NCI-H748 treated with DMSO at 0.1 percent for 48 hours (cell line): ENCODE results near the gene HPGD.
A peak's percentile ranks its signal among the peaks of the same experiment; 100 is the strongest.
"Not testable (repeated sequence)": the region's sequence is repeated elsewhere in the genome, so short reads cannot be mapped to it uniquely, and the experiment has no call there.

Source experiments
- DNase-seq: peaks from one replicate; lab custom pipeline; 2025; lab: John Stamatoyannopoulos, UW

HPGD gene

DNA sequence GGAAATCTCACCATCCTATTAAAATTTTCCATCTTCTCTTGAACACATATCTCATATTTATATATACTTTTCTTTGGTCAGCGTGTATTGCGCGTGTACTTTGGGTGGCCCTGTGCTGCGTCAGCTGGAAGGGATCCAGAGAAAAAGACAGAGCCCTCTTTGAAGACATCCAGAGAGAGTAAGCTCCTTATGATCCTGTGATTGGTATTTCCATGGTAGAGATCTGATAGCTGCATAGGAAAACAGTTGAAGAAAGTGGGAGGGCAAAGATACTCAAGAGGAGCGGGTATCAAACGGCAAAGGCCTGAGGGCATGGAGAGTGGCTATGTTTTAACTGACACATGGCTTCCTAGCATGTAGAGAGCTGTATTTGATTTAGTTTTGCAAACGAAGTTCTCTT lies 4.4 kb upstream of the HPGD start:
- no peak for DNase-seq

DNA sequence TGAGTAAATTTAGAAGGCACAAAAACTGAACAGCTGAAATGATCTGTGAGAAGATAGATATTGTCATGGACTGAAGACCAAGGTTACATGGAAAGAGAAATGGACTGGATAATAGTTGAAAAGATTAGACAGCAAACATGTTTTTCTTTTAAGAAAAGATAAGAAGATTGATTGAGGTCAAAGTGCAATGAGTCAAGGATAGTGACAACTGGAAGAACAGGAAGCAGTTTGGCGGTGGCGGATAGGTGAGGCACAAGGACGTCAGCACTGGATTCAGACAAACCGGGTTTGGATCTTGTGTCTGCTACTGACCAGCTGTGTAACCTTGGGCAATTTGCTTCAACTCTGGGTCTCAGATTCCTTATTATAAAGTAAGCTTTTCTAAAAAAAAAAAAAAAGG lies 2.0 kb upstream of the HPGD start:
- DNase-seq = no peak

DNA sequence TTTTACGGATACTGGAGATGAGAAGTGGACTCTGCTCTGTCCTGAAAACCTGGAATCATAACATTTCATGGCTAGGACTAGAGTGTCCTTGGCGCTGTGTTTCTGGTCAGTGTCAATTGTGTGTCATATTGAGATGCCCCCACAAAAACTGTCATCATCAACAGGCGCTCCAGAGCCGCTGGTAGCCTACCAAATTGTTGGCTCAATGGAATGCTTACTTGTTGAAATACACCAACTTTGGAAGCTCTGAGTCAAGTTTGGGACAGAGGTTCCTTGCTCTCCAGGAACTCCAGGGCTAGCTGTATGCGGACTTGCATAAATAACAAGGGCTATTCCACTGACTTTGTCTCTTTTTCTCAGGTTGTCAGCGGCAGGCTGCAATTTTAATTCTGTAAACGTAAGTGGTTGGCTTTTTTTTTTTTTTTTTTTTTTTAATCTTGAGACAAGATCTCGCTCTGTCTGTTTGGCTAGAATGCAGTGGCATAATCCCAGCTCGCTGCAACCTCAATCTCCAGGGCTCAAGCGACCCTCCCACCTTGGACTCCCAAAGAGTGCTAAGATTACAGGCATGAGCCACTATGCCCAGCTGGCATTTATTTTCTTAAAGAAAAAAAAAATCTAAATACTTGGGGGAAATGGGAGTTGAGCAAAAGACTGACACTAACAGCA lies 871 bp upstream of the HPGD start:
- DNase-seq = no peak

DNA sequence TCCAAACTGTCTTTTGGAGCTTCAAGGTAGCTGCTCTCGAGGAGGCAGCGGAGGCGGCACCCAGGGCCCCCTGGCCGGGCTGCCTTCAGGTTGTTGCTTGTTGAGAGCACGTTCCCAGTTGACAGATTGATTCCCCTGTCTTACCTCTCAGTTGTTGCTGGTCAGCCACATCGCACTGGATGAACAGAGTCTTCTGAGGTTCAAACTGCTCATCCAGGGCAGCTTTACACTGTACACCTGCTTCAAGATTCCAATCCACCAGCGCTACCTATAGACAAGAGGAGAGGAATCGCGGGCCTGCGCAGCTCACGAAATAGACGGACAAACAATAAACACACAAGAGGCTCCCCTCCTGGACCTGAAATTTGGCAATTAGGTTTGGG lies 497 bp downstream of the HPGD start:
- peak; percentile 35 for DNase-seq

DNA sequence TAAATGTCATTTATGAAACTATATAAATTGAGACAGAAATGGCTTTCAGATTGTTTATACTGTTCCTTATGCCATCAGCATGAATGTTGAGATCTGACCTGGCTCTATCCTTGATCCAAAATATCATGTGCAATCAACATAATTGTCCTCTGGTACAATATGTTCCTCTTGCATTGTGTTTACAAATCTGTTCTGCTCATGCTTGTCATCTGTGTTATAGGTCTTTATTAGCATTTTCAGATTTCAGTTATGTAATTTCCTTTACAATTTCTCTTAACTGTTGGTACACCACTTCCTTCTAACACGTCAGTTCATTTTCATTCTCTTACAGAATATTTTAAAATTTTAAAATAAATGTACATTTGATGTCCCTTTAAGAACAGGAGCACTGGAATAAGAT lies 1.6 kb downstream of the HPGD start:
- DNase-seq = no peak

DNA sequence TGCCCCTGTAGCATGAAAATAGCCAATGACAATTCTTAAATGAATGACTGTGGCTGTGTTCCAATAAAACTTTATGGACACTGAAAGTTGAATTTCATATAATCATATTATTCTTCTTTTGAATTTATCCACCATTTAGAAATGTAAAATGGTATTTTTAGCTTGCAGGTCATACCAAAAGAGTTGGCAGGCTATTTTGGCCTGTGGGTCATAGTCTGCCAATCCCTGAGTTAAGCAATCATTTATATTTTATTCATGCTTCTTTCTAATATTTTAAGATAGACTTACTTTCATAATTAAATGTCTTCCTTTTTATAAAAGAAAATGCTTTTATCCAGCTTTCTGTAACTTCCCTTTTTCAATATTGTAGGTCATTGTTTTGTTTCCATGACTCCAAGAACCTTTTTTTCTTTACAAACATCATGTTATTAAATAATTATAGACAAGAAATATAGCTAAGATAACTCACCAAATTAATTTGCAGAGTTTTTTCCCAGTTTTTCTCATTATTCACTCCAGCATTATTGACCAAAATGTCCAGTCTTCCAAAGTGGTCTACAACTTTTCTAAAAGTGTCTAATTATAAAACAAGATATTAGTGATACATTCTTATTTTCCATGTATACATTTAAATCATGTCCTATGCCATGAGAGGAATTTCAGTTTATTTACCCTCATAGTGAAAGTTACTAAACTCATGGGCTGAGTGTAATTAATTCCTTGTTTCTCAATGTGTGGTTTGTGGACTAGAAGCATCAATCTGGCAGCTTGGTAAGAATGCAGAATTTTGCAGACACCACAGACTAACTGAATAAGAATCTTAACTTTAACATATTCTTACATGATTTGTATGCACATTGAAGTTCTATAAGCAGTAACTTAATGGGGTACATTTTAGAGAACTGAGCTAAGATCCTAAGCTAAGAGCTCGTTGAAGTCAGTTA lies 4.5 kb downstream of the HPGD start:
- DNase-seq = no peak

DNA sequence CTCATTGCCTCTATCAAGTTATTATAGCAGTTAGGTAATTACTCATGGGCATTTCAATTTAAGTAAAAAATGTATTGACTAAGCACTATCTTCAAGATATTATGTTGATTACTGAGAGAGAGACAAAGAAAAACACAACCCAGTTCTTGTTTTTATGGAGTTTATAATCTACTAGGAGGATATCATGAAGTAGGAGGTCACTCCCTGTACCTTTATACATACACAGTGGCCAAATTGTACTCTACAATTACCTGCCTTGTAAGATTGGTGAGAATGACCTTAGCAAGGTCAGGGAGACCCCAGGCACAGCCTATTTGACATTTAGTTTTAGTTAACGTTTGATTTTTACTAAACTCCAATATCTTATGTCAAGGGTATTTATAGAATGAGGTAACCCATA lies 5.5 kb downstream of the HPGD start:
- no peak for DNase-seq

DNA sequence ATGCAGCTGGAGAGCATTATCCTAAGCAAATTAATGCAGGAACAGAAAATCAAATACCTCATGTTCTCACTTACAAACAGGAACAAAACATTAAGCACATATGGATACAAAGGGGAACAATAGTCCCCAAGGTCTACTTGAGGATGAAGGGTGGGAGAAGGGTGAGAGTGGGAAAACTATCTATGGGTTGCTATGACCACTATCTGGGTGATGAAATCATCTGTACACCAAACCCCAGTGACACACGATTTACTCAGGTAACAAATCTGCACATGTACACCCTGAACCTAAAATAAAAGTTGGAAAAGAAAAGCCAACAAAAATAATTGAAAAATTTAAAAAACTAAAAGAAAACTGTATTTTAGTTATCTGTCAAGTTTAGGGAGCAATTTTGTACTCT lies 5.9 kb downstream of the HPGD start:
- DNase-seq = no peak

DNA sequence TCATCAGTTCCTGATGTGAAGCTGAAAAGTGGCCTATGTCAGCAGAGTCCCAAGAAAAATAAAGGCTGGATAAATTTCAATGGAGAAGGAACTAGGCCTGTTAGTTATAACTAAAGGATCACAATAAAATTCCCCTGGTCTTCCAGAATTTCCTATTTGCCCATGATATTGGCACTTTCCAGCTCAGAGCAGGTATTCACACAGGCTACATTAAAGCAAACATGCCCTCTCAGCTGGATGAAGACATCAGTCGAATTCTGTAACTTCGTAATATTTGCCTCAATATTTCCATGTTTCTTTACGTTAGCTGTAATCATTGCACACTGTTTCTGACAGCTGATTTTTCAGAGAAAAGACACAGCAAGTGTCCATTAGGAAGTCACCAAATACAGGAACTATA lies 9.5 kb downstream of the HPGD start:
- DNase-seq = no peak

DNA sequence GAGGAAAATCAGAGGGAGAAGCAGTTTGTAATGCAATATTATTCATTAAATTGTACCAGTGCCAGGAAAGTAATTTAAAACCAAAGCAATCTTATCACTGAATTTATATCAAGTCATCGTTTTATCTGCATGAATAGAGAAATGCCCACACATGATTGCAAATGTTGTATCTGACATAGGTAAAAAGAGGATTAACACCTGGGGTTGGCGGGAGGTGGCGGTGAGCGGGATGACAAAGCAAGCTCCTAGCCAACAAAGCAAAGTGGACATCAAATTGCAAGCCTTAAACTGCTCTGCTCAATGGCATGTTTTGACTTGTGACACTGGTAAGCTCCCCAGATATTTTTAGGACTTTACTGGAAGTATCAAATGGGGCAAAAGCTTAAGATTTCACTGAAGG lies 16.4 kb downstream of the HPGD start:
- no peak for DNase-seq

DNA sequence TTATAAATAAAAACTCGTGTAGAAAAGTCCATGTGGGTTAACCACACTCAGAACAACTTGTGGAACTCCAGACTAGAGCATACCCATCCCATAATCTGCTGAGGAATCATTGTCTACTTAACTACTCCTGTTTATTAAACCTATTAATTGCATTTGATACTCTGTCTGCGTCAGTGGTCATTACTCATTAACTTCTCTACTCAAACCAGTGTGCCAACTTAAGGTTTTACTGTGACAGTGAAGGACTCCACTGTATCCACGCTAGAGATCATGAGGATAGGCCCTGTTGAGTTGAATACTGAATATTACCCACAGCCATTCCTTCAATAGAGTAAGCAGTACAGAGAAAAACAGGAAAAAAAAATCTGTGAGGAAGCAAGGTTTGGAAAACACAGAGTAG lies 17.3 kb downstream of the HPGD start:
- DNase-seq = no peak

DNA sequence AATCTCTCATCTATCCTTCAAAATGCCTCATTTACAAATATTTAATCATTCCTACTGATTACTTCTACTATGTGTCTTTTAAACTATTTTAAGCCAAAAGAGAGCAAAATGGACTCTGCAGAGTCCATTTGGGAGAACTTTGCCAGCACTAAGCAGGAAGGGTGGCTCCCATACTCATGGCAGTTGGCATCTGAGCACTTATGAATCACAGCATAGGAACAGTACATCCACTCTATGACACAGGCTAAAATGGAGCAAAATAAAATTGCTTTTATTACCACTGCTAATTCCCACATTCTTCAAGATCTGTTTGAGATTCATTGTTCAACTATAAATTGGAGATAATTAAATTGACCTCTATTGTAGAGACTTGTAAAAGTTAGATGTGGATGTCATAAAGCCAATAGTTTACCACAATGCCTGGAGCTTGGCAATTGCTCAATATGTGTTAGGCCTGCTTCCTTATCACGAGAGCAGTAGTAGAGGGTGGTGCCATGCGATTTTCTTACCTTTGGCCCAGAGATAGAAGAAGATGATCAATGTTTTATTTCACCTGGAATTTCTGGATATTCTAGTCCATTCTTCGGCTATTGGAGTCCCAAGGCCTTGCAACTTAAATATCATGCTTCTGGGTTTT lies 19.1 kb downstream of the HPGD start:
- DNase-seq = no peak

DNA sequence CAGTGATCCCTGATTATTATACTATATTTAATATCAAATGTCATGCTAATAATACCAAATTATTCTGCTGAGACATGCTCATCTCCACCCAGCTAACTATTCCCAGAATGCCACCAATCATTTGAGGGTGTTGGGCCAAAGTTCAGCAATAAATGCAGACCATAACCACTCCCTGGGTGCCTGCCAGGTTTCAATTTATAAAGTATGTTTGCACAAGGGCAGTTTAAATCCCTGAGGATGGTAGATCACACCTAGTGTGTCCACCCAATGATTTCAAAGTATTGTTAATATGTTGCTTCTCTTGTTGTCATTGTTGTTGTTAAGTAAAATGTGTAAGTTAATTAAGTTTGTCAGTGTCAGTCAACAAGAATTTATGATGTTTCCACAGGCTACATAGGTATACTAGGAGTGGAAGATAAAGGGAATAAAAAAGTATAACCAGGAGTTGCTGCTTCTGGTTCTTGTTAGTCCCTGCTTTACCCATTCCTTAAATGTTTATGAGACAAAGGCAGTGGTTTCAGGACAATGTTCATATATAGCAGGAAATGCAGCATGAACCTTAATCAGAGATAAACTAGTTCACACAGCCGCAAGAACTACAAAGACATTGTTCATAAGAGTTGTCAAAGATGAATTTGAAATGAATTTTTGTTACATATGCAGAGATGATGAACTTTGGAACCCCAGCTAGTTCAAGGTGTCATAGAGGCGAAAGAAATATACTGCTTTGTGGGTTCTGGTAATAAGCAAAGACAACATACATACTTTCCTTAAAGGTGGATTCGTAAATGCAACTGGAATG lies 25.5 kb downstream of the HPGD start:
- peak; percentile 79 for DNase-seq

DNA sequence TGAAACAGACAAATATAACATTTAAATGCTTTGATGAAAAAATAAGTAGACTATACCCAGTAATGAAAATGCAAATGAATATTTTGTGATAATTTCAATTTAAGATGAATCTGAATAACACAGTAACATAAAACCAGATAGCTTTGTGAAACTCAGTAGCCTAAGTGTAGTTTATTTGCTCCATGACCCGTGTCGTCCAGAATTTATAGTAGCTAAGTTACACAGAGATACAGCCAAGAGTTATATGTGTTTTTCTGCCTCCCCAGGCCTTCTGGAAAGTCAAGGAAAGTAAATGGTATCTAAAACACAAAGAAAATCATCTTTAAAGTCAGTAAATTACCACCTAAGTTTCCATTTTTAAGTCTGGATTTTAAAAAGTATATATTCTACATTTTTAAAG lies 26.7 kb downstream of the HPGD start:
- DNase-seq = no peak

DNA sequence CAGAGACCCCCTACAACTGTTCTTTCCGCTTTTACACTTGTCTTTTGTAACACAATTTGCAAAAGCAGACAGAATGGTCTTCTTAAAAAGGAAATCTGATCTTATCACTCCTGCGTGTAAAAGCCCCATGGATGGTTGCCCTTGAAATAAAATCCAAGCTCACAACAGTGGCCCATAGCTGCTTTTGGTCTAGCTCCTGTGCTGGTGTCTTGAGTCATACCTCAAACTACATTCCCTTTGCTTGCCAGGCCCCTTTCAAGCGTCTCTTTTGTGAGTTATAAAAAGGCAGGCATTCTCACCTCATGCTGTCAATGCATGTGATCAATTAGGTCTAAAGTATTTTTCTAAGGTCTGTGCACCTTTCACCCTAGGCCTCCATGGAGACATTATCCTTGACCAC lies 27.6 kb downstream of the HPGD start:
- DNase-seq = no peak

DNA sequence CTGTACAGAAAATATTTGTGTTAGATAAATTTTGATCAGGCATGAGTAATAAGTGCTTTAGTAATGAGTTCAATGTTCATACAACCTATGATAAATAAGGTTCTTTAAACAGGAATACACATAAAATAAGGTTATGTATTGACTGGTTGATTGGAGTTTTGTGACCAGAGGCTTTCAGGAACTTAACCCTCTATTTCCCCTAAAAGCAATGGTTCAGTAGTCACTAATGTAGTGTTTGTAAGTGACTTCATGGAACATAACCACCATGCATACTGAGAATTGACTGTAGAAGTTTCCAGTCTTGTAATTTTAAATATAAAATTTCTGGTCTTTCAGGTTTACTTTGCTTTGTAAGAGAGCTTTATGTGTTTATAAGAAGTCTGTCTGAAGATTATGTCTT lies 28.1 kb downstream of the HPGD start:
- no peak for DNase-seq

DNA sequence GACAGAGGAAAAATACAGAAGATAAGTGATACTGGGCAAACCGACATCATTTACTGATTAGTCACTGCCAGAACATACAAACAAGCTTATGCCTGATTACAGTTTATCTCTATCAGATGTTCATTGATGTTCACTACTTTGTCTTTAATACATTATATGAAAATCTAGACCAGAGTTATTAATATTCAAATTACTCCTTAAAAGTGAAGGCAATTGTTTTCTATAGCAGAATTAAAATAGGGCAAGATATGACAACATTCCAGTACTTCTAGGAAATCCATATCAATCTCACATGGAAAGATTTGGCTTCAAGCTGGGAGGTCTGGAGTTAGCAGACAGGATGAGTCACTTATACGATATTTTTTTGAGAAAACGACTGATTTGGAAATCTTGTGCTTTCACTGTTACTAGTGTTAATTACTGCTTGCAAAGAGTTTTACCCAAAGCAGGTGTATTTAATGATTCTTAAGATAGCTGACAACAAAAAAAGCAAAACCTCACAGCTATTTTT lies 31.8 kb downstream of the HPGD start:
- DNase-seq = no peak

DNA sequence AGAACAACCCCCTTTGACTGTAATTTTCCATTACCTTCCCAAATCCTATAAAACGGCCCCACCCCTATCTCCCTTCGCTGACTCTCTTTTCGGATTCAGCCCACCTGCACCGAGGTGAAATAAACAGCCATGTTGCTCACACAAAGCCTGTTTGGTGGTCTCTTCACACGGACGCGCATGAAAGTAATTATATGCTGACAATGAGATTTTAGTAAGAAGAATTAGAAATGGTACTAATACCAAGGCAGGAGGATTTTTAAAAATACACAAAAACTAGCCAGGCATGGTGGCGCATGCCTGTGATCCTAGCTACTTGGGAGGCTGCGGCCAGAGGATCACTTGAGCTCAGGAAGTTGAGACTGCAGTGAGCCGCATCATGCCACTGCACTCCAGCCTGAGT lies 33.9 kb downstream of the HPGD start:
- not testable (repeated sequence) for DNase-seq

DNA sequence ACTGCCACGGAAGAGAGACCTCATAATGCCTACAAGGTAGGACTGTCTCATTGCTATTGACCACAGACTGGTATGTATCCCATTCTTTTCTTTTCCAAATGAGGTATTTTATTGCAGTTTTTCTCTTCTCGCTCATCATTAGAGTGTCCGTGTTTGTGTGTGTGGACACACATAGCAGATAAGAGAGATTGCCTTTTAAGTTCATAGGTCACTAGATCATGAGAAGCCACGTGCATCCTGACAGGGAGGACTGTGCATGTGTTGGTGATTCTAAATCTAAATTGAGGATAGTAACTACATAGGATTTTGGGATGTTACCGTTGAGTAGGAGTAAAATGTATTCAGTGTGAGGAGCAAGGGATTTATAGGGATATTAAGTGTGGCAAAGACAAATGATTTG lies 37.3 kb downstream of the HPGD start:
- DNase-seq = no peak

DNA sequence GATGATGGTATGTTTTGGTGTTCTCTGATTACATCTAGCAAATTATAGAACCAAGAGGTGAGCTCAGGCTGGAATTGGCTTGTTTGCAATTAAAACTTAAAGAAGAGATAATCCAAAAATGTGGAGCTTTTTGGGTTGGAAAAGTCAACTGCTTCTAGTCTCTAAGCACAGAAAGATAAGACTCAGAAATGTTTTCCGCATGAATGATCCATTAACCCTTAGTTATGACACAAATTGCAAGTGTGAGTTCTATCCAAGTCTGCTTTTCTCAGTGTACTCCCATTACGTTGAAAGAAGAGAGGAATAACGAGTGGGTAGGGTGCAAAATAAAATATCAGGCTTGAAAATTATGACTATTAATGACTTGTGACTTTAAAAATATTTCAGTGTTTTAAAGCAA lies 38.5 kb downstream of the HPGD start:
- DNase-seq = no peak

DNA sequence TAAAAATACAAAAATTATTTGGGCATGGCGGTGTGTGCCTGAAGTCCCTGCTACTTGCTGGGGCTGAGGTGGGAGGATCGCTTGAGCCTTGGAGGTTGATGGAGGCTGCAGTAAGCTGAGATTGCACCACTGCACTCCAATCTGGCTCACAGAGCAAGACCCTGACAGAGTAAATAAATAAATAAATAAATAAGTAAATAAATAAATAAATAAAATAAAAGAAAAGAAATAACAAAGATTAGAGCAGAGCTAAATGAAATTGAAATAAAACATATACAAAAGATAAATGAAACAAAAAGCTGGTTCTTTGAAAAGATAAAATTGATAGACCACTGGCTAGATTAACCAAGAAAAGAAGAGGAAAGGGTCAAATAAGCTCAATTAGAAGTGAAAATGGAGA lies 43.1 kb downstream of the HPGD start:
- no peak for DNase-seq

DNA sequence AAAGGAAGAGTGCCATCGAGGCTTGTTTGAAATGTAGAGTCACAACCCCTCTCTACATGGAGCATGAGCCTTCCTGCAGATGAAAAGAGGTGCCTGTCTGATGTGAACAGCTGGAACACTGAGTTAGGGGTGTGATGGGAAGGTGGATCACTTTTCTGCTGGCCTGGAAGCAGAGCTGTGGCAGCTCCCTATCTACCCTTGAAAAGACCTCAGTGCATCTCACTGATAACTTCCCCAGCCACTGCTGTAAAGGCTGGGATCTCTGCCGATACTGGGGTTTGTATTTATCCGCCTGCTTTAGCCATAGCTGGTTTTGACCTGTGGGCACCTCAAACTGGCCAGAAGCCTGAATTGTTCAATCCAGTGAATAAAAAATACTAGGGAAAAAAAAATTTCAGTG lies 46.8 kb downstream of the HPGD start:
- no peak for DNase-seq
